ENCODE data around the gene CDC5L. TPM values are rescaled to one million over a fixed set of nuclear protein-coding genes. Genes with fewer than 3 reads are reported as not detected.

CDC5L gene
- total RNA-seq, 2 donors from 2014 or later = 19.6 to 21.7 TPM

DNA sequence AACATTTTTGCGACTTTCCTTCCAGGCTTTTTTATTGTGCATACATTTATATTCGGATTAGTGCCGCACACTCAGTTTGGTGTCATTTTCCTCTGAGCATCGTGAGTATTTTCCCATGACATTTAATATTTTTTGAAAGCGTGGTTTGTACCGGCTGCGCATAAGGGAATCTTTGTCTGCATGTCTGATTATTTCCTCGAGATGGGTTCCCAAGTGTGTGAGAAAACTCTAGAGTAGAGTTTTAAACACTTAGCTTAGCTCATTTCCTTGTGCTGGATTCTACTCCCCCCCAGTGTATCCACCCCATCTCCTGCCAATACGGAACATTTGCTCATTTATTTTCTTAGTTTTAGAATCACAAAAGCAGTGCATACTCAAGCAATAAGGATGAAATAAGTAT, 94.3 kb downstream of the CDC5L start:
- ATAC-seq (ENCODE audit: insufficient number of reproducible peaks, low FRiP score, low read depth) = no peak
- TF ChIP-seq, protein P1, sequence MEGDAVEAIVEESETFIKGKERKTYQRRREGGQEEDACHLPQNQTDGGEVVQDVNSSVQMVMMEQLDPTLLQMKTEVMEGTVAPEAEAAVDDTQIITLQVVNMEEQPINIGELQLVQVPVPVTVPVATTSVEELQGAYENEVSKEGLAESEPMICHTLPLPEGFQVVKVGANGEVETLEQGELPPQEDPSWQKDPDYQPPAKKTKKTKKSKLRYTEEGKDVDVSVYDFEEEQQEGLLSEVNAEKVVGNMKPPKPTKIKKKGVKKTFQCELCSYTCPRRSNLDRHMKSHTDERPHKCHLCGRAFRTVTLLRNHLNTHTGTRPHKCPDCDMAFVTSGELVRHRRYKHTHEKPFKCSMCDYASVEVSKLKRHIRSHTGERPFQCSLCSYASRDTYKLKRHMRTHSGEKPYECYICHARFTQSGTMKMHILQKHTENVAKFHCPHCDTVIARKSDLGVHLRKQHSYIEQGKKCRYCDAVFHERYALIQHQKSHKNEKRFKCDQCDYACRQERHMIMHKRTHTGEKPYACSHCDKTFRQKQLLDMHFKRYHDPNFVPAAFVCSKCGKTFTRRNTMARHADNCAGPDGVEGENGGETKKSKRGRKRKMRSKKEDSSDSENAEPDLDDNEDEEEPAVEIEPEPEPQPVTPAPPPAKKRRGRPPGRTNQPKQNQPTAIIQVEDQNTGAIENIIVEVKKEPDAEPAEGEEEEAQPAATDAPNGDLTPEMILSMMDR (IDR thresholded peaks at IDR 0.05) = no peak
- DNase-seq (ENCODE audit: low spot score) = no peak
- Histone ChIP-seq H3K4me1 (ENCODE audit: control insufficient read depth in 1 of 2, low read depth in 2 of 2) (peaks cover 0 to 7% of the 10 kb centered on the region in 2 donors), H3K27ac (no peak overlapping the region), H3K27me3 (replicated peaks; ENCODE audit: insufficient read depth) (no peaks in the 10 kb centered on the region), H3K4me3 (no peak overlapping the region), H3K9me3 (no peaks in the 10 kb centered on the region), H3K36me3 (no peaks in the 10 kb centered on the region)

DNA sequence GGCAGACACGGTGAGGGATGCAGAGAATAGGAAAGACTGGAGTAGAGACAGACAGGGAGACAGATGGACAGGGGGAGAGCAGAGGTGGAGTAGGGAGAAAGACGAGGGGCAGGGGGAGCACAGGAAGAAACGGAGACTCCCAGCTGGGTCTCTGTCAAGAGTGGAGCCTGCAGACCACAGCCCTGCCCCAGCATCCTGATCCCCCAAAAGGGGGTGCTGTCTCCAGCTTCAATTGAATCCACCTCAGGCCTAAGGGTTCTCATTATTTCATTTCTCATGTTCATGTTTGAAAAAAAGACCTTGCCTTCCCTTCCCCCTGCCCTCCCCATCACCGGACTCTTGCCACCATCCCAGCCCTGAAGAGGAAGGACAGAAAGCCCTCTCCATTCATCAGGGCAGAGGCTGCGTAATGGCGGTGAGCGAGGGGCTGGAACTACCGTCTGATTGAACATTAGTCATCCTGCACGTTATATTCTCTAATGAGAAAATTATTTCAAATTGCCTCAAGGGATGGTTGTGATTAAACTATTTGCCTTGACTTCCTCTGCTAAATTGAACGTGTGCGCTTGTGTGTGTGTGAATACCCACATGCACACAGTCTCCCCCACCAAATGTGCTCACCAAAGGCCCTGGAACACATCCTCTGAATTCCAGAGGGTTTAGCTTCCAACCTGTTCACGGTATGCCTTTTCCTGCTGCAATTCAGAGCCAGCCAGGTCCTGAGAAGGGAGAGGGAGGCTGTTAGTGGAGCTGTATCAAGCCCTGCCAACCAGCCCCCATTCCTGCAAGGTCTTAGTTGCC, 98.3 kb downstream of the CDC5L start:
- TF ChIP-seq, protein P1 (IDR thresholded peaks at IDR 0.05) = no peak
- no peak overlapping the region for H3K4me3 ChIP-seq
- no peak for ATAC-seq (ENCODE audit: insufficient number of reproducible peaks, low FRiP score, low read depth)
- H3K9me3 ChIP-seq = no peaks in the 10 kb centered on the region
- no peaks in the 10 kb centered on the region for H3K36me3 ChIP-seq
- H3K27me3 ChIP-seq (replicated peaks; ENCODE audit: insufficient read depth) = no peaks in the 10 kb centered on the region
- H3K4me1 ChIP-seq (ENCODE audit: control insufficient read depth in 1 of 2, low read depth in 2 of 2) = peaks cover 4 to 12% of the 10 kb centered on the region in 2 donors
- no peak for DNase-seq (ENCODE audit: low spot score)
- H3K27ac ChIP-seq = no peak overlapping the region

DNA sequence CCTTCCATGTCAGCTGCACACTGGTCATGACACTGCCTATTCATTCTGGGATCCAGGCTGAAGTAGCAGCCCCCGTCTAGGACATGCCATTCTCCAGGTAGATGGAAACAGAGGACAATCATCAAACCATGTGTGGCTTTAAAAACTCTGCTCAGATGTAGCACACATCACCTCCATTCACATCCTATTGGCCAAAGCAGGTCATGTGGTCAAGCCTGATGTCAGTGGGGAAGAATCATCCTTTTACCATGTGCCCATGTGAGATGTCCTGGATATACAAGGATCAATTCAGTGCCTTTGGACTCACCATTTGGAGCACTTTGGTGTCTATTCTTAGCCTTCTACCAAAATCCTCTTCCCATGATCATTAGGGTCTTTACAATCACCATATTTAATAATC, 99.5 kb downstream of the CDC5L start:
- TF ChIP-seq, protein P1 (IDR thresholded peaks at IDR 0.05) = no peak
- no peak overlapping the region for H3K4me3 ChIP-seq
- no peaks in the 10 kb centered on the region for H3K9me3 ChIP-seq
- no peaks in the 10 kb centered on the region for H3K27me3 ChIP-seq (replicated peaks; ENCODE audit: insufficient read depth)
- H3K27ac ChIP-seq = no peak overlapping the region
- DNase-seq (ENCODE audit: low spot score) (no peak), ATAC-seq (ENCODE audit: insufficient number of reproducible peaks, low FRiP score, low read depth) (no peak)
- H3K36me3 ChIP-seq = no peaks in the 10 kb centered on the region
- peaks cover 4 to 14% of the 10 kb centered on the region in 2 donors for H3K4me1 ChIP-seq (ENCODE audit: control insufficient read depth in 1 of 2, low read depth in 2 of 2)

DNA sequence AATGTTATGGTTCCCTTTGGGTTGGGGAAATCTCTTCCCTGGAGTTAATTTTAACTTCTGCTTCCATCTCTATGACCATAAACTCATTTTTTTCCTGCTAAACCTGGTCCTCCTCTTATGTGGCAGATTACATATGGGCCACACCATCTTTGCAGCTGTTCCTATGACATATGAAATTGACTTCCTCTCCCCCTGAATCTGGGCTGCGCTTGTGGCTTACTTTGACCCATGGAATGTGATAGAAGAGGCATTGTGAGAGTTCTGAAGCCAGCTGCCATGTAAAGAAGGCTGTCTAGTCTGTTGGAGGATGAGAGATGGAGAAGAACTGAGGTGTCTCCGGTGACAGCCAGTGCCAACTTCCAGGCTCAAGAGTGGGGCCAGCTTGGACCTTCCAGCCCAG, 100.1 kb downstream of the CDC5L start:
- H3K27me3 ChIP-seq (replicated peaks; ENCODE audit: insufficient read depth) = no peaks in the 10 kb centered on the region
- no peaks in the 10 kb centered on the region for H3K36me3 ChIP-seq
- H3K9me3 ChIP-seq = no peaks in the 10 kb centered on the region
- no peak for DNase-seq (ENCODE audit: low spot score)
- peaks cover 4 to 14% of the 10 kb centered on the region in 2 donors for H3K4me1 ChIP-seq (ENCODE audit: control insufficient read depth in 1 of 2, low read depth in 2 of 2)
- no peak overlapping the region for H3K4me3 ChIP-seq
- H3K27ac ChIP-seq = no peak overlapping the region
- ATAC-seq (ENCODE audit: insufficient number of reproducible peaks, low FRiP score, low read depth) = no peak
- TF ChIP-seq, protein P1 (IDR thresholded peaks at IDR 0.05) = no peak

DNA sequence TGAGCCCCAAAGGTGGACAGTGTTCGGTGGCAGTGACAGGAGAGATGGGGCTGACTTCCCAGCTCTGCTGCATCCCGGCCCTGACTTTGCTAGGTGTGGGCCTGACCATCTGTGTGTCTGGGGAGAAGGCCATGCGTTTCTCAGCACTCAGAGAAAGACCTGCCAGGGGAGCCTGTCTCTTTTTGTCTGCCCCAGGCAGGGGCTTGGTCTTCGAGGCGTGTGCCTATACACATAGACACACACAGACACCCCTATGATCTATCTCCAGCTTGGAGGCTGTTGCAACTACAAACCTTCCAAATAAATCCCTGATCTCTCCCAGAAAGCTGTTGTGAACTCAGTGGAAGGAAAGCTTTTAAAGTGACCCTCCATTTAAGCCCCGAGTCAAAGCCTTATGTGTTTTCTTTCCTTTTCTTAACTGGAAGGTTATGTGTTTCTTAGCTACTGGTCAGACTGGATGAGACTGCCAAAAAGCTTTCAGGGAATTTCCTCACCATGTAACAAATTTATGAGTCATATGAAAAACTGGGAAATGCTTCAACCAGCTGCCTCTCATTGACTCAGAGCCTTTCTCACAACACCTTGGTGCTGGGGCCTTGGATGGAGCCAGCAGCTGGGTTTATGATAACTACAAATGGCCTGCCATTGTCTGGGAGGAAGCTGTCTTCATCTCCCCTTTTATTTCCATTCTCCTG, 102.6 kb downstream of the CDC5L start:
- Histone ChIP-seq H3K9me3 (no peaks in the 10 kb centered on the region), H3K27ac (peak overlapping the region in 1 of 2 donors; percentile 22), H3K4me1 (ENCODE audit: control insufficient read depth in 1 of 2, low read depth in 2 of 2) (peaks cover 4 to 14% of the 10 kb centered on the region in 2 donors), H3K27me3 (replicated peaks; ENCODE audit: insufficient read depth) (no peaks in the 10 kb centered on the region), H3K4me3 (peak overlapping the region; percentile 15), H3K36me3 (no peaks in the 10 kb centered on the region)
- DNase-seq (ENCODE audit: low spot score) (peak; percentile 19), ATAC-seq (ENCODE audit: insufficient number of reproducible peaks, low FRiP score, low read depth) (peak; percentile 76)
- TF ChIP-seq, protein P1 (IDR thresholded peaks at IDR 0.05) = no peak
